Loucy (cell line): ENCODE results near the gene BTBD9.

ENCODE experiments used
- CTCF ChIP-seq: fragments of 200-600 bp; sonication (generic); conservative IDR thresholded peaks from 2 replicates; pipeline ENCODE4 v1.5.1; 2014; ENCODE audit warnings: mild to moderate bottlenecking, antibody characterized with exemption, low read length
- EZH2phosphoT487 ChIP-seq: fragments of 200-600 bp; IDR thresholded peaks from 2 replicates; pipeline ENCODE4 v1.6.1; 2018; ENCODE audit warnings: antibody characterized with exemption, mild to moderate bottlenecking, moderate library complexity, borderline replicate concordance

GRCh38 chr6:38164131-38164481 lies 475.6 kb downstream of the BTBD9 start:
- TF ChIP-seq CTCF: no peak
- TF ChIP-seq EZH2phosphoT487: no peak
